GM21526 (cell line): ENCODE data around the gene NUP153.
"Not testable (repeated sequence)": the region's sequence is repeated elsewhere in the genome, so short reads cannot be mapped to it uniquely, and the experiment has no call there.

Experiments used
- ATAC-seq: cut with Tn5 transposase; IDR thresholded peaks from one replicate; pipeline ENCODE4 v1.9.1; 2021; ENCODE audit warnings: moderate library complexity; ENCODE audit not compliant: unreplicated experiment, low FRiP score

NUP153 gene

GRCh38 chr6:17714879-17715851 is 8.4 kb upstream of the NUP153 start:
- ATAC-seq = peak; percentile 77

GRCh38 chr6:17714177-17714576 is 7.5 kb upstream of the NUP153 start:
- ATAC-seq = no peak

- no peak for ATAC-seq
These were observed 5.9 kb upstream of the NUP153 start for GRCh38 chr6:17712576-17712975.

GRCh38 chr6:17710331-17710730 is 3.6 kb upstream of the NUP153 start:
- no peak for ATAC-seq

GRCh38 chr6:17709476-17709875 is 2.8 kb upstream of the NUP153 start:
- no peak for ATAC-seq

GRCh38 chr6:17708035-17708434 is 1.3 kb upstream of the NUP153 start:
- ATAC-seq = not testable (repeated sequence)

- no peak for ATAC-seq
These were observed 586 bp upstream of the NUP153 start for GRCh38 chr6:17707371-17707651.

GRCh38 chr6:17705778-17706579 is 746 bp downstream of the NUP153 start:
- ATAC-seq = peak; percentile 51

GRCh38 chr6:17705428-17705777 is 1.3 kb downstream of the NUP153 start:
- ATAC-seq = peak; percentile 1

- no peak for ATAC-seq
These were observed 3.5 kb downstream of the NUP153 start for GRCh38 chr6:17703256-17703694.

GRCh38 chr6:17700421-17701416 is 6.0 kb downstream of the NUP153 start:
- no peak for ATAC-seq

GRCh38 chr6:17691925-17692538 is 14.7 kb downstream of the NUP153 start:
- no peak for ATAC-seq

GRCh38 chr6:17688481-17688880 is 18.2 kb downstream of the NUP153 start:
- ATAC-seq = no peak

- ATAC-seq = no peak
These were observed 19.6 kb downstream of the NUP153 start for GRCh38 chr6:17687136-17687535.

GRCh38 chr6:17684134-17684533 is 22.6 kb downstream of the NUP153 start:
- no peak for ATAC-seq

GRCh38 chr6:17683428-17683827 is 23.3 kb downstream of the NUP153 start:
- ATAC-seq = no peak

GRCh38 chr6:17679726-17680125 is 27.0 kb downstream of the NUP153 start:
- no peak for ATAC-seq

- no peak for ATAC-seq
These were observed 29.1 kb downstream of the NUP153 start for GRCh38 chr6:17677602-17678001.

- ATAC-seq = no peak
These were observed 33.0 kb downstream of the NUP153 start for GRCh38 chr6:17673543-17674254.
